Skeletal muscle tissue (tissue), 4 donors: ENCODE data around the gene ZDHHC15. TPM values are rescaled to one million over a fixed set of nuclear protein-coding genes. Genes with fewer than 3 reads are reported as not detected.
"Not testable (repeated sequence)": the region's sequence is repeated elsewhere in the genome, so short reads cannot be mapped to it uniquely, and the experiment has no call there.

Experiments used
- H3K27ac ChIP-seq: one replicate; pipeline ENCODE4 v1.7.0; 2013; ENCODE audit warnings: mild to moderate bottlenecking, low read depth, low read length, inconsistent platforms
- H3K27me3 ChIP-seq, 3 donors: one replicate each; pipeline ENCODE4 v1.7.0; 2013; ENCODE audit warnings: low read length in 3 of 3; ENCODE audit not compliant: control insufficient read depth in 3 of 3, insufficient read depth in 3 of 3
- H3K36me3 ChIP-seq, 3 donors: one replicate each; pipeline ENCODE4 v1.7.0; 2013; ENCODE audit warnings: low read length in 3 of 3; ENCODE audit not compliant: control insufficient read depth in 3 of 3, insufficient read depth in 3 of 3
- H3K4me1 ChIP-seq, 3 donors: one replicate each; pipeline ENCODE4 v1.7.0; 2013; ENCODE audit warnings: low read length in 3 of 3, mild to moderate bottlenecking in 3 of 3; ENCODE audit not compliant: control insufficient read depth in 3 of 3, insufficient read depth in 3 of 3
- H3K4me3 ChIP-seq, 3 donors: one replicate each; pipeline ENCODE4 v1.7.0; 2013; ENCODE audit warnings: low read length in 3 of 3
- H3K9ac ChIP-seq, 3 donors: one replicate each; pipeline ENCODE4 v1.7.0; 2013; ENCODE audit warnings: low read length in 3 of 3, mild to moderate bottlenecking in 3 of 3, moderate library complexity in 2 of 3, low read depth in 1 of 3
- H3K9me3 ChIP-seq, 3 donors: one replicate each; pipeline ENCODE4 v1.7.0; 2013; ENCODE audit warnings: low read length in 3 of 3; ENCODE audit not compliant: control insufficient read depth in 3 of 3
- total RNA-seq: library from RNA; depleted of rRNA; stranded (reverse); fragments of >200 nt; gene quantifications from one replicate; pipeline ENCODE4 v1.2.3, GENCODE V29; 2014
- donor health status: Osteomylitis.

ZDHHC15 gene
- total RNA-seq, 1 donor from 2014 or later, result 3.7 TPM

DNA sequence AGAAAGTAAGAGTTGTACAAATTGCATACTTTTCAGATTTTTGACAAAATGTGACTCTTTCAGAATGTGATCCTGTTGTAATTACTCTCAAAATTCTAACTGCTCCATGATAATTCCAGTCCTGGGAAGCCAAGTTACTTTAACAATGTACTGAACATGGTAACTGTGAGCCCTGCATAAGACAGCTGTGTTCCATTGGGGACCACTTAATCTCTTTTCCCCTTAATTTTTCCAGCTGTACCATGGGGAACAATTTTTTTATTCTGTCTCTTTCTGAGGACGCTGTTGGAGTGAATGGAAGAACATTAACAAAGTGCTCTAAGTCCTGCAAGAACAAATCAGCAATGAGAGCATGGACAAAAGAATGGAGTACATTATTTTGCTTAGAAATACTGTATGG, 153.1 kb downstream of the ZDHHC15 start:
- Histone ChIP-seq H3K36me3 (no peaks in the 10 kb centered on the region), H3K27me3 (no peaks in the 10 kb centered on the region), H3K4me3 (no peak overlapping the region), H3K9ac (no peak overlapping the region), H3K9me3 (no peaks in the 10 kb centered on the region), H3K27ac (no peak overlapping the region), H3K4me1 (no peaks in the 10 kb centered on the region)

DNA sequence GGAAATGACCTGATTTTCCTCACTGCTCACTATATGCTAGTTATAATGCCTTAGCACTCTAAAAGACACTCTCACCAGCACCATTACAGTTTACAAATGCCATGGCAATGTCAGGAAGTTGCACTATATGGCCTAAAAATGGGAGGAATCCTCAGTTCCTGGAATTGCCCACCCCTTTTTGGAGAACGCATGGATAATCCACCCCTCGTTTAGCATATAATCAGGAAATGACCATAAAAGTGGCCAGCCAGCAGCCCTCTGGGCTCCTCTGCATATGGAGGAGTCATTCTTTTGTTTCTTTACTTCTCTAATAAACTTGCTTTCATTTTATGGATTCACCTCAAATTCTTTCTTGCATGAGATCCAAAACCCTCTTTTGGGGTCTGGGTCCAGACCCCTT, 156.0 kb downstream of the ZDHHC15 start:
- no peaks in the 10 kb centered on the region for H3K36me3 ChIP-seq
- no peaks in the 10 kb centered on the region for H3K27me3 ChIP-seq
- no peaks in the 10 kb centered on the region for H3K4me1 ChIP-seq
- H3K27ac ChIP-seq, result no peak overlapping the region
- H3K9ac ChIP-seq, result no peak overlapping the region
- H3K4me3 ChIP-seq, result no peak overlapping the region
- no peaks in the 10 kb centered on the region for H3K9me3 ChIP-seq

DNA sequence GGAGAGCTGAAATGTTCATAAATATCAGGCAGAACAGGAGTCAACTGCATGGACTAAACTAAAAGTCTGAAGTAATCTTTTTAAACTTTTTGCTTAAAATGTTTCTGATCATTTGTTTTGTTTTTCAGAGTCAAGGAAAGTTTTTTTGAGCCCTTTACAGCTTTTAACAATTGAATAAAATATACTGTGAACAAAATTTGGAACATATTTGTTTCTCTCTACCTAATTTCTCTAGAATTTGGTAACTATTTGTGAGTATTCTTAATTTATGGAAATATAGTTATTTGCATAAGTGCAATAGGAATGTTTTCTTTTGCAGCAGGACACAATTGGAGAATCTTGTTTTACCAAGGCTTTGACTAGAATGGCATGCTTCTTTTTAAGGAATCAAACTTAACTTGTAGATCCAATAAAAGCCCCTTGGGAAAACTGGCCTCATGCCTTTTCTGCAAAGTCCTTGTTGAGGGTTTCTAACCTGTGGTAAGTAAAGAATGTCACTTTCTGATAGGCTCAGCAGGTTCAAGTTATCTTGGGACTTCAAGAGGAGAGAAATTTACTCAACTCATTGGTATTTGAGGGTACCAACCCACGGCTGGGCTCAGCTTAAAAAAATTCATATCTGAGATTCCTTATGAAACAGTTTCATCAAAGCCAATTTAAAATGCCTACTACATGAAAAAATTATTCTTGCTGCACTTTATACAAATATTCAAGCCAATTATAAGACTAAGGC, 157.4 kb downstream of the ZDHHC15 start:
- Histone ChIP-seq H3K9me3 (no peaks in the 10 kb centered on the region), H3K4me1 (no peaks in the 10 kb centered on the region), H3K4me3 (no peak overlapping the region), H3K27me3 (no peaks in the 10 kb centered on the region), H3K27ac (no peak overlapping the region), H3K36me3 (no peaks in the 10 kb centered on the region), H3K9ac (no peak overlapping the region)

DNA sequence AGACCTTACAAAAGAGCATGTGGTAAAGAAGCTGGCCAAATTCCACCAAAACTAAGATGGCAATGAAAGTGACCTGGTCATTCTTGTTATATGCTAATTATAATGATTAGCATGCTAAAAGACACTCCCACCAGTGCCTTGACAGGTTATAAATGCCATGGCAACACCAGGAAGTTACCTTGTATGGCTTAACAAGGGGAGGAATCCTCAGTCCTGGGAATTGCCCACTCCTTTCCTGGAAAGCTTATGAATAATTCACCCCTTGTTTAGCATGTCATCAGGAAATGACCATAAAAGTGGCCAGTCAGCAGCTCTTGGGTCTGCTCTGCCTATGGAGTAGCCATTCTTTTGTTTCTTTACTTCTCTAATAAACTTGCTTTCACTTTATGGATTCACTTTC, 161.0 kb downstream of the ZDHHC15 start:
- no peaks in the 10 kb centered on the region for H3K4me1 ChIP-seq
- H3K9me3 ChIP-seq, result no peaks in the 10 kb centered on the region
- no peak overlapping the region for H3K4me3 ChIP-seq
- no peak overlapping the region for H3K9ac ChIP-seq
- H3K27ac ChIP-seq, result no peak overlapping the region
- no peaks in the 10 kb centered on the region for H3K36me3 ChIP-seq
- no peaks in the 10 kb centered on the region for H3K27me3 ChIP-seq

DNA sequence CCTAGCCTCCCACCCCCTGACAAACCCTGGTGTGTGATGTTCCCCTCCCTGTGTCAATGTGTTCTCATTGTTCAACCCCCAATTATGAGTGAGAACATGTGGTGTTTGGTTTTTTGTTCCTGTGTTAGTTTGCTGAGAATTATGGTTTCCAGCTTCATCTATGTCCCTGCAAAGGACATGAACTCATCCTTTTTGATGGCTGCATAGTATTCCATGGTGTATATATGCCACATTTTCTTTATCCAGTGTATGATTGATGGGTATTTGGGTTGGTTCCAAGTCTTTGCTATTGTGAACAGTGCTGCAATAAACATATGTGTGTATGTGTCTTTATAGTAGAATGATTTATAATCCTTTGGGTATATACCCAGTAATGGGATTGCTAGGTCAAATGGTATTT, 174.2 kb downstream of the ZDHHC15 start:
- not testable (repeated sequence) for H3K27me3 ChIP-seq, H3K4me3 ChIP-seq, H3K4me1 ChIP-seq, H3K9me3 ChIP-seq, H3K27ac ChIP-seq, H3K36me3 ChIP-seq, H3K9ac ChIP-seq

DNA sequence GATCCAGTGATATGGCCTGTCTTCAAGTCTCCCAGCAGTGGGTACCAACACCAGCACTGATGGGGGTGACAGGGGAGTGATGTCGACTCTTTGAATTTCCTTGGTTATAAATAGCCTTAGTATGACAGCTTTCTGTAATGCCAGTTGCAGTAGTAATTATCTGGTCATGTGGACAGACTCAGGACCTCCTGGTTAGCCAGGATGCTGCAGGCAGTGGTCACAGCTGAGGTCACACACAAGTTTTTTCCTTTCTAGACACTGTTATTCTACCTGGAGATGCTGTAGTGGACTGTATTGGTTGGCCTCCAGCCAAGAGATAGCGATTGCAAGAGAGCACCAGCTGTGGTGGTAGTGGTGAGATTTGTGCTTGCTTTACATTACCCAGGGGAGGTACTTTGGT, 185.3 kb downstream of the ZDHHC15 start:
- no peak overlapping the region for H3K9ac ChIP-seq
- no peaks in the 10 kb centered on the region for H3K27me3 ChIP-seq
- no peak overlapping the region for H3K27ac ChIP-seq
- peaks cover 0 to 6% (median 0%) of the 10 kb centered on the region in 3 donors for H3K9me3 ChIP-seq
- H3K36me3 ChIP-seq, result peaks cover 0 to 3% (median 0%) of the 10 kb centered on the region in 3 donors
- no peaks in the 10 kb centered on the region for H3K4me1 ChIP-seq
- H3K4me3 ChIP-seq, result no peak overlapping the region

DNA sequence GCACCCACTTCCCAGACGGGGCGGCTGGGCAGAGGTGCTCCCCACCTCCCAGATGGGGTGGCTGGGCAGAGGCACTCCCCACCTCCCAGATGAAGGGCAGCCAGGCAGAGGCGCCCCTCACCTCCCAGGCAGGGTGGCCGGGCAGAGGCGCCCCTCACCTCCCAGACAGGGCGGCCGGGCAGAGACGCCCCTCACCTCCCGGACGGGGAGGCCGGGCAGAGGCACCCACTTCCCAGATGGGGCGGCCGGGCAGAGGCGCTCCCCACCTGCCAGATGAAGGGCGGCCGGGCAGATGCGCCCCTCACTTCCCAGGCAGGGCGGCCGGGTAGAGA, 187.7 kb downstream of the ZDHHC15 start:
- H3K4me1 ChIP-seq, result no peaks in the 10 kb centered on the region
- H3K9me3 ChIP-seq, result peaks cover 0 to 6% (median 0%) of the 10 kb centered on the region in 3 donors
- H3K9ac ChIP-seq, result no peak overlapping the region
- H3K4me3 ChIP-seq, result no peak overlapping the region
- no peaks in the 10 kb centered on the region for H3K27me3 ChIP-seq
- peaks cover 0 to 3% (median 0%) of the 10 kb centered on the region in 3 donors for H3K36me3 ChIP-seq
- H3K27ac ChIP-seq, result no peak overlapping the region

DNA sequence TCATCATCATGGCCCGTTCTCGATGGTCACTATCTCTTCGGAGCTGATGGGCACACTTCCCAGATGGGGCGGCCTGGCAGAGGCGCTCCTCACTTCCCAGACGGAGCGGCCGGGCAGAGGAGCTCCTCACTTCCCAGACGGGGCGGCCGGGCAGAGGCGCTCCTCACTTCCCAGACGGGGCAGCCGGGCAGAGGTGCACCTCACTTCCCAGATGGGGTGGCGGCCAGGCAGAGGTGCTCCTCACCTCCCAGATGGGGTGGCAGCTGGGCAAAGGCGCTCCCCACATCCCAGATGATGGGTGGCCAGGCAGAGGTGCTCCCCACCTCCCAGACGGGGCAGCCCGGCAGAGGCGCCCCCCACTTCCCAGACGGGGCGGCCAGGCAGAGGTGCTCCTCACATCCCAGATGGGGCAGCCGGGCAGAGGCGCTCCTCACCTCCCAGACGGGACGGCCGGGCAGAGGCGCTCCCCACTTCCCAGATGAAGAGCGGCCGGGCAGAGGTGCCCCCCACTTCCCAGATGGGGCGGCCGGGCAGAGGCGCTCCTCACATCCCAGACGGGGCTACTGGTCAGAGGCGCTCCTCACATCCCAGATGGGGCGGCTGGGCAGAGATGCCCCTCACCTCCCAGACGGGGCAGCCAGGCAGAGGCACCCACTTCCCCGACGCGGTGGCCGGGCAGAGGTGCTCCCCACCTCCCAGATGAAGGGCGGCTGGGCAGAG, 188.3 kb downstream of the ZDHHC15 start:
- H3K4me3 ChIP-seq, H3K4me1 ChIP-seq, H3K27ac ChIP-seq, H3K9ac ChIP-seq, H3K36me3 ChIP-seq, H3K9me3 ChIP-seq, H3K27me3 ChIP-seq: not testable (repeated sequence)

DNA sequence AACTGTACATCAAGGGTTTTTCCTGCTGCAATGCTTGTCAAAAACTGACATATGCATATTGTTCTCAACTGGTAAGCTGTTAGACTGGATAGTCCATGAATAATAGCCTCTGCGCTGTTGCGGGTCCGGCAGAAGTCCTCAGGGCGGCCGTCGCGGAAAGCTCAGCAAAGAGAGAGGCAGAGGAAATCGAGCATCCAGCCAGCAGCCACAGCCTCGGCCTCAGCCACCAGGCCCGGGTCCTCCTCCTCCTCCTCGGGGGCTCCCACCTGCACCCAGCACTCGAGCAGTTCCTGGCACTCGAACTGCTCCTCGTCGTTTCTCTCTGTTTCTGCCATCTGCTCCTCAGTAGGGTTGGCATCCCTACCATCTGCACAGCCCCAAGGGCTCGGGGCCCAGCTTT, 195.2 kb downstream of the ZDHHC15 start:
- no peaks in the 10 kb centered on the region for H3K27me3 ChIP-seq
- no peak overlapping the region for H3K27ac ChIP-seq
- no peak overlapping the region for H3K4me3 ChIP-seq
- H3K4me1 ChIP-seq, result no peaks in the 10 kb centered on the region
- peaks cover 0 to under 1% (median 0%) of the 10 kb centered on the region in 3 donors for H3K9me3 ChIP-seq
- H3K36me3 ChIP-seq, result peaks cover 2 to 10% (median 10%) of the 10 kb centered on the region in 3 donors
- no peak overlapping the region for H3K9ac ChIP-seq
